UCSD-AML1 (cell line): ENCODE measurements around the gene CDK5RAP2.
"Not testable (repeated sequence)": the region's sequence is repeated elsewhere in the genome, so short reads cannot be mapped to it uniquely, and the experiment has no call there.

Source experiments
- DNase-seq: peaks from one replicate; lab custom pipeline; 2025; ENCODE audit not compliant: unreplicated experiment; lab: John Stamatoyannopoulos, UW

The CDK5RAP2 gene

DNA sequence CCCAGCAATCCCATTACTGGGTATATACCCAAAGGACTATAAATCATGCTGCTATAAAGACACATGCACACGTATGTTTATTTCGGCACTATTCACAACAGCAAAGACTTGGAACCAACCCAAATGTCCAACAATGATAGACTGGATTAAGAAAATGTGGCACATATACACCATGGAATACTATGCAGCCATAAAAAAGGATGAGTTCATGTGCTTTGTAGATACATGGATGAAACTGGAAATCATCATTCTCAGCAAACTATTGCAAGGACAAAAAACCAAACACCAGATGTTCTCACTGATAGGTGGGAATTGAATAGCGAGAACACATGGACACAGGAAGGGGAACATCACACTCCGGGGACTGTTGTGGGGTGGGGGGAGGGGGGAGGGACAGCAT lies 64.0 kb downstream of the CDK5RAP2 start:
- DNase-seq: not testable (repeated sequence)

DNA sequence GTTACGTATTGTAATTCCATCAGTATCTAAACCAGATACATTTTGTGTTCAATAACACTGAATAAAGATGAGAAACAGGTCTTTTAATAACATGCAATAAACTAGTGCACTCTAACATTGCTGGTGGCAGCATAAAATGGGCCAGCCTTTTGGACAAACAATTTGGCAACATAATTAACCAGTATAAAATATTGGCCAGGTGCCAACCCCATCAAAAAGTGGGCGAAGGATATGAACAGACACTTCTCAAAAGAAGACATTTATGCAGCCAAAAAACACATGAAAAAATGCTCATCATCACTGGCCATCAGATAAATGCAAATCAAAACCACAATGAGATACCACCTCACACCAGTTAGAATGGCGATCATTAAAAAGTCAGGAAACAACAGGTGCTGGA lies 64.5 kb downstream of the CDK5RAP2 start:
- DNase-seq: not testable (repeated sequence)

DNA sequence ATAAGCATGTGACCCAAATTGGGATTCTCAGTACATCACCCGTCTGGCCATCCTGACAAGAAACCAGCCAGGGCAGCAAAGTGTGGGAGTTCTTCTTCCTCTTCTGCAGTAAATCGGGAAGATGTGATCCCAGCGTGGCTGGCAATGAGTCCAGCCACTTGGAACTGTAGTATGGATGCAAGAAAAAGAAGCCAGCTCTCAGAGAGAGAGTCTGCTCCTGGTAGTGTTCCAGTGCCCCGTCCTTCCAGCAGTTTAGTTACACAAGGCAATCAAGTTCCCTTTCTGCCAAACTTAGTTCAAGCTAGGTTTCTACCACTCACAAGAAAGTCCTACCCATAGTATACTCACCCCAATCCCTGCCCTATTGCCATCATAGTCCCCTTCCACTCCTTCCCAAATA lies 65.6 kb downstream of the CDK5RAP2 start:
- DNase-seq: no peak

DNA sequence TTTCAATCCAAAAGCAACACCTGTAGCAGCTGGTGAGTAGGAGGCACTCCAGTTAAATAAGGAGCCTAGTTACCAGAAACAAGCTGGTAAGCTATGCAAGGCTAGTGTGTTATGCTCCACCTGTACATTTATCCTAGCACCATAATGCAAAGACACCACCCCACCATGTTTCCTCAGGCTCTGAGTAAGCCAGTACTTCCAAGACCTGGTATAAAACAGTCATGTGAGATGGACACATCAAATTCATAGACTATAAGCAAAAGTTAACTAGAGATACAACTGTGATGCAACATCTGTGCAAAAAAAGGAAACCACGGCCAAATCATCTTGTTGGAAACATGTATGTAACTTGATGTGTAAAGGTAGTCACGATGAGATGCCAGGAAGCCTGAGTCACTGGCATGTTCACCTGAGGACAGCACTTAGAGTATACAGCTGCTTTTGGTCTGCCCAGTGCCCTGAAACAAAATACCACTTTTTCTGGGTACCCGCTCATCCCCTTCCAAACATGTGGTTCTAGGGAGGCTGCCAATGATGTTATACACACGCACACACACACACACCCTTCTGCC lies 66.1 kb downstream of the CDK5RAP2 start:
- DNase-seq: no peak

DNA sequence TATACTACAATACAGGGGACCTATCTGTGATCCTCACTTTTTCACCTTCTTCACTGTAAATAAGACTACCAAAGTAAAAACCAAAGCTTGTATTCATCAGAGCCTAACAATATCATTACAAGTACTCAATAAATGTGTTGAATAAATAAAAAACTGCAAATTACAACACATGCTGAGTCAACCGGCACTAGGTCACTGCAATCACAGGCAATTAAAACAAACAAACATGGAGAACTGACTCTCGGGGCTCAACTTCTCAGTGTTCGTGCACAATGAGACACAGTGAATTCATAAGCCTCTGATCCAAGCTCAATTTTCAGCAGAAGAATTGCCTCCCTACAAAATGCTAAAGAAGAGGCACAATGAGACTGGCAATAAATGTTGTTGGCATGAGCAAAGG lies 69.2 kb downstream of the CDK5RAP2 start:
- no peak for DNase-seq

GRCh38 chr9:120507936-120508510 lies 71.9 kb downstream of the CDK5RAP2 start:
- DNase-seq: no peak

DNA sequence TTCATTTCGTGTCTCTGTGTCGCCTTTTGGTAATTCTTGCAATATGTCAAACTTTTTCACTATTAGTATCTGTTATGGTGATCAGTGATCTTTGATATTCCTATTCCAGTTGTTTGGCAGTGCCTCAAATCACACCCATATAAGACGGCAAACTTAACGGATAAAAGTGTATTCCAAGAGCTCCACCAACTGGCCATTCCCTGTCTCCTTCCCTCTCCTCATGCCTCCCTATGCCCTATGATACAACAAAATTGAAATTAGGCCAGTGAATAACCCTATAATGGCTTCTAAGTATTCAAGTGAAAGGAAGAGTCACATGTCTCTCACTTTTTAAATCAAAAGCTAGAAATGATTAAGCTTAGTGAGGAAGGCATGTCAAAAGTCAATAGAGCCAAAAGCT lies 74.8 kb downstream of the CDK5RAP2 start:
- DNase-seq: no peak

- DNase-seq: no peak
Measured at GRCh38 chr9:120500733-120501132, 79.2 kb downstream of the CDK5RAP2 start.

GRCh38 chr9:120497865-120498264 lies 82.1 kb downstream of the CDK5RAP2 start:
- not testable (repeated sequence) for DNase-seq

GRCh38 chr9:120496438-120496837 lies 83.5 kb downstream of the CDK5RAP2 start:
- not testable (repeated sequence) for DNase-seq

DNA sequence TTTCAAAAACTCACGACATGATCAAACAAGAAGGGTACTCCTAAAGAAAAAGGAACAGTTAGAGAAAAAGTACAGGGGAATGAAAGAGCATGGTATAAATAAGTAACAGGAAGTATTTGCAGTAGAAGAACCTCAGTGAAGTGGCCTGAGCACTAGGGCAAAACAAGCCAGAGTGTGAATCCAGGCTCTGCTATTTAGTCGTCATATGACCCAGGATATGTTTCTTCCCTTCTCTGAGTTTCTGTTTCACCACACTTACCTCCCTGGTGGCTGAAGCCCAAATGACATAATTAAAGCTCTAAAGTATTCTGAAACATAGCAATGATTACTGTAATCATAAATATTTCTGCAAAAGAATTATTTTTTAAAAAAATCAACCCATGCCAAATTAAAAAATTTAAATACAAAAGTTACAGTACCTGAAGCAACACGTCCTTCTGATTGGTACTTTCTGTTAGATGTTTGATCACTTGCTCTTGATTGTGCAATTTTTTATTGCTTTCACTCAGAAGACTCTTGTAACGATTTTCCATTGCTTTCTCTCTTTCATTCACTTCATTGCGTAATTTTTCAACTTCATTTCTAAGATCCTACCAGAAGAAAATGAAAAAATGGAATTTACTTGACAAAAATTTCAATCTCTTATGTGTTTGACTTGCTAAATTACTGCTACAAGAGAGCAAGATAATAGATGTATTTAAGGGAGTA lies 88.9 kb downstream of the CDK5RAP2 start:
- no peak for DNase-seq

DNA sequence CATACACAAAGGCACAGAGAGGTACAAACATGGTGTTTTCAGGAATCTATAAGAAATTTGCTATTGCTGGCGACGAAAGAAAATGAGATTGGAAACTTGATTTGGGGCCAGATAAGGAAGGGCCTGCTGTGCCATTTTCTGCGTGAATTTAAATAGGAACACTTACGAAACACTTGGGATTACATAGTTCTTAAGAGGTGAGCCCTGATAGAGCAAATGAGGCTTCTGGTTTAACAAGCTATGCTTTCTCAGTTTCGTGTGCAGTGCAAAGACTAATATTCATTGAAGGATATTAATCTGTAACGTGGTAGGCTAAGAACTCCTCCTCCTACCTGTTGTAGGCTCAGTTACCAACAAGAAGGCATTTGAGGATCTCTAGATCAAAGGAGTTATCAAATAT lies 93.1 kb downstream of the CDK5RAP2 start:
- no peak for DNase-seq

DNA sequence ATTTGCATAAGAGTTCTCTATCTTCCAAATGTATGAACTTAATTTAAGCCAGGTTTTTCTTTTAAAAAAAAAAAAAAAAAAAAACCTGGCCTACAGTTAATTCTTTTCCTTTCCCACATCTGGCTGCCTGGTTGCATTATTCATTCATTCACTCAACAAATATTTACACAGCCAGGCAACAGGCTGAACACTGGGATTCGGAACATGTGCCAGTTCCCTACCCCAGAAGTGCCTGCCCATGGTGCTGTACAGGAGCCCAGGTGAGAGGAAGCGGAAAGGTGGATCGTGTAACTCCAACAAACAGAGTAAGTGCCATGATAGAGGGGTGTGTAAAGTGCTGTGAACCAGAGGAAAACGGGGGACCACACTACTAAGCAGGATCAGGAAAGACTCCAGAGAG lies 93.6 kb downstream of the CDK5RAP2 start:
- no peak for DNase-seq

DNA sequence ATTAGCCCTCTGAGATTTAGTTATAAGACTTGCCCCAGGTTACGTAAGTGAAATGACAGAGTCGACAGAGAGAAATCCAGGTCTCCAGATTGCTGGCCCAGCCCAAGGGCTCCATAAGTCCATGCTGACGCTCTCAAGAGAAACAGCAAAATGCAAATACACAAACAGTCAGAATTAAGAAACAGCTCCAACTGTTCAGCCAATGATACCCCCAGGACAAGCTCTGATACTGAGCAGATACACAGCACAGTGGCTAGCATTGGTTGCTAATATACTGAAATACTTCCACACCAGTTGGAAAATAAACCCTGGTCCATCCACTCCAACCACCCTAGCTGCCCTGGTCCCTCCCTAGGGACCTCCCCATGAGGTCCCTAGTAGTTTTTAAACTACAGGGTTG lies 94.2 kb downstream of the CDK5RAP2 start:
- no peak for DNase-seq

DNA sequence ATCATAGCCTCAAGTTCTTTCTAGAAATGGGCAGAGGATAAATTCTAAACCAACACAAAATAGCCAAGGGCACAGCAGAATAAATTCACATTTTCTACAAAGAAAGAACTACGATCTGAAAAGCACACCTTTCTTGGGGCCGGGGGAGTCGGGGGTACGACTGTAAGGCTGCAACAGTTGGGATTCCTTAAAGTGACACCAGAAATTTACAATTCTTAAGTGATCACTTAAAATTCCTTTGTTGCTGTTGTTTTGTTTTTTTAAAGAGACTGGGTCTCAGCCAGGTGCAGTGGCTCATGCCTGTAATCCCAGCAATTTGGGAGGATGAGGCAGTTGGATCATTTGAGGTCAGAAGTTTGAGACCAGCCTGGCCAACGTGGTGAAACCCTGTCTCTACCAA lies 95.8 kb downstream of the CDK5RAP2 start:
- DNase-seq: no peak

DNA sequence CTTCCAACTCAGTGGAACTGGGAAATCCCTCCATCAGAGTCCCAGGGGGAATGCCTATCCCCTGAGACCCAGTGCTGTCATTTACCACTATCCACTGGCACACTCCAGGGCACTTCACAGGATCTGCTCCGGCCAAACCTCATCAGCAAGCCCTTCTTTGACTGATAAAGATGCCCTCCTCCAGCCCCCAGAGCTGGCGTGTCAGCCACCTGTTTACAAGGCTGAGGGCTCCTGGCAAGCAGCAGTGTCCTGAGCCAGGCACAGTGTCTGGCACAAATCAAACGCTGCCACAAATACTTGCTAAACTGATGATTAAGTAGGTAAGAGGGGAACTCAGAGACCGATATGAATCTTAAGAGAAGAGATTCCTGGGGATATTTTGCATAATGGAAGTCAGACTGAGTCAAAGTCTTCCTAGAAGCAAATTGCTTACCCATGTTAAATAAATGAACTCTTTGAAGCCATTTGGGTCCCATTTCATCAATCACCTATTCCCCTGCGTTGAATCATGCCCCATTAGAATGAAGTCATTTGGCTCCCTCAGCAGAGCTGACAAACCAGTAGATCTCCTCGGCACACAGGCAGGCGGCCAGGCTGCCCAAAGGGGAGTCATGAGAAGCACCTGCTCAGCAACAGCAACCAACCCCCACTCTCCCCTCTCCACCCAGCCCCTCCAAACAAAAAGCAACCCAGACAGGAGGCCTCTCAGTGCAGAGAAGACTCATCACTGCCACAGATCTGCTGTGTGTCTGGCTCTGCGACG lies 97.4 kb downstream of the CDK5RAP2 start:
- no peak for DNase-seq

DNA sequence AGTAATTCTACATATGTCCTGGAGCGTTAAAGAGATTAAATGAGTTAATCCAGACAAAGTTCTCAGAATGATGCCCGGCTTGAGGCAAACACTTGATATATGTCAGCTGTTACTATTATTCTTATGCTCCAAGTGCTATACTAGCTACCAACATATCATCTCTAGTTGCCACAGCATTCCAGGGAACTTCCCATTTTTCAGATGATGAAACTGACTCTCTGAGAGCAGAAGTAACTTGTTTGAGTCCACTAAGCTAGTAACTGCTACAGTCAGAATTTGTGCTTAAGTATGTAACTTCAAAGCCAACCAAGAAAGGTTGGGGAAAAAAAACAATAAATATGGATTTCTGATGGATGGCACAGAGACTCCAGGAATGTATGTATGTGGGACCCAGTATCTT lies 98.1 kb downstream of the CDK5RAP2 start:
- no peak for DNase-seq

DNA sequence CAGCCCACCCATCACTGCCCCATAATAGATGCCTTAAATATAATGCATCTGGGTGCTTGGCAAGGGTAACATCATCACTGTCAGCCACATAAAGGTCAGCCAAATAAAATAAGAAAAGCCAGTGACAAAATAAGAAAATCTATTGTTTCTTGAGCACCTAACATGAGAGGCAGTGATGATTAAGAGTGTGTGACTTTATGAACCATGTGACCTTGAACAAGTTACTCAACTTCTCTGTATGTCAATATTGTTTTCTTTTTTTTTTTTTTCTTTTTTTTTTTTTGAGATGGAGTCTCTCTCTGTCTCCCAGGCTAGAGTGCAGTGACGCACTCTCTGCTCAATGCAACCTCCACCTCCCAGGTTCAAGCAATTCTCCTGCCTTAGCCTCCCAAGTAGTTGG lies 98.7 kb downstream of the CDK5RAP2 start:
- no peak for DNase-seq

GRCh38 chr9:120480707-120481106 lies 99.3 kb downstream of the CDK5RAP2 start:
- DNase-seq: no peak

DNA sequence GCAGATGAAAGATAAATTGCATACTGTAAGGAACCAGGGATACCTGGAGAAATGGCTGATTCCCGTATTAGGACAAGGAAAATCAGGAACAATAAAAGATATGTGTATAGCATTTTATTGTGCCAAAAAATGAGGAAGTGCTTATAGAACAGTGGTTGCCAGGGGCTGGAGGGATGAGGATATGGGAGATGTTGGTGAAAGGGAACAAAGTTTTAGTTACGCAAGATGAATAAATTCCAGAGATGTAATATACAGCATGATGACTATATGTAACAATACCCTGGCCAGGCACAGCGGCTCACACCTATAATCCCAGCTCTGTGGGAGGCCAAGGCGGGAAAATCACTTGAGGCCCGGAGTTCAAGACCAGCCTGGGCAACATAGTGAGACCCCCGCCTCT lies 101.8 kb downstream of the CDK5RAP2 start:
- DNase-seq: no peak

- DNase-seq: peak; percentile 42
Measured at GRCh38 chr9:120477534-120478001, 102.4 kb downstream of the CDK5RAP2 start.

GRCh38 chr9:120475341-120475740 lies 104.6 kb downstream of the CDK5RAP2 start:
- no peak for DNase-seq
